GM19043 (cell line): ENCODE results near the gene PCK2.

ENCODE experiments used
- ATAC-seq: cut with Tn5 transposase; IDR thresholded peaks from one replicate; pipeline ENCODE4 v1.9.1; 2021; ENCODE audit warnings: low read depth; ENCODE audit not compliant: unreplicated experiment

The PCK2 gene

GRCh38 chr14:24149302-24149969 is 55.3 kb downstream of the PCK2 start:
- no peak for ATAC-seq

GRCh38 chr14:24150061-24150460 is 56.0 kb downstream of the PCK2 start:
- no peak for ATAC-seq

- no peak for ATAC-seq
Measured at GRCh38 chr14:24150567-24150966, 56.5 kb downstream of the PCK2 start.

DNA sequence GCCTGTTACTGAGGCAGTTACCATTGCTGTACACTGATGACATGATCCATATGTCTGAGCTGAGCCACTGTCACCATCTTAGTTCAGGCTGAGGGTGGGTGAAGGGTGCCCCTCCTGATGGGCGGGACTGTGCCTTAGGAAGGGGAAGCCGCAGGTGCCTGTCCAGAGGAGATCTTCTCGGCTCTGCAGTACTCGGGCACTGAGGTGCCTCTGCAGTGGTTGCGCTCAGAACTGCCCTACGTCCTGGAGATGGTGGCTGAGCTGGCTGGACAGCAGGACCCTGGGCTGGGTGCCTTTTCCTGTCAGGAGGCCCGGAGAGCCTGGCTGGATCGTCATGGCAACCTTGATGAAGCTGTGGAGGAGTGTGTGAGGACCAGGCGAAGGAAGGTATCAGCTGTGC is 56.9 kb downstream of the PCK2 start:
- ATAC-seq = no peak

- no peak for ATAC-seq
Measured at GRCh38 chr14:24151404-24152080, 57.4 kb downstream of the PCK2 start.
